Measurements from ENCODE around the gene CCDC112. TPM values are rescaled to one million over a fixed set of nuclear protein-coding genes. Genes with fewer than 3 reads are reported as not detected.

CCDC112 gene
- total and polyA plus RNA-seq, 9 of the 15 experiments (the other 6 are each of a cell fraction or from before 2014, with no cell fraction given), result 3.3 to 15.3 (median 7.4) TPM

DNA sequence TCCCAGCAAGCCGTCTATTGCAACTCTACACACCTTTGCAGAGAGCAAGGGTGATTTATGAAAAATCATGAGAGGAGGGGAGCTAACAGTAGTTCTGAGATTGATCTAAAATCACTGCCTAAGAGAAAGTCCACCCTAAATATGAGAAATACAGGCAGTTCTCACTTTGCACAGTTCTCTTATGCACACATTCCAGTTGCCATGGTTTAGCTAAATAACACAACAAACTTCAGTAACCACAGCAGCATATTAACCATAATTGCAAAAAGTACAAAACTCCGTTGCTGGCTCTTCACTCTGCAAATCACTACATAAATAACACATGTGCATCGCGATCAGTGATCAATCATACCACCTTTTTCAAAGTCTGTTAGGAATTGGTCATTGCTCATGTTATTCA lies 64.9 kb downstream of the CCDC112 start:
- Histone ChIP-seq H4K20me1 (replicated peaks; ENCODE audit: control insufficient read depth, insufficient read depth, low read length) (no peaks in the 10 kb centered on the region), H3K9me1 (ENCODE audit: control insufficient read depth, insufficient read depth, low read length) (no peaks in the 10 kb centered on the region), H3K27me3 (ENCODE audit: control insufficient read depth in 2 of 2, insufficient read depth in 2 of 2, low read length in 2 of 2) (no peaks in the 10 kb centered on the region), H3K79me2 (ENCODE audit: control insufficient read depth, insufficient read depth, low read length) (no peaks in the 10 kb centered on the region), H3K4me3 (no peak overlapping the region), H2AFZ (ENCODE audit: low read depth, low read length) (no peak overlapping the region), H3K9ac (ENCODE audit: insufficient read depth in 1 of 2, low read depth in 2 of 2, low read length in 2 of 2) (no peak overlapping the region), H3K4me2 (ENCODE audit: insufficient read depth, low read length) (no peak overlapping the region), H3K4me1 (replicated peaks in 1 of 2; ENCODE audit: control insufficient read depth in 2 of 2, insufficient read depth in 2 of 2, low read length in 2 of 2) (no peaks in the 10 kb centered on the region), H3K9me3 (replicated peaks; ENCODE audit: control insufficient read depth, insufficient read depth, low read depth, low read length) (no peaks in the 10 kb centered on the region), H3K27ac (ENCODE audit: extremely low read depth, low read depth, low read length) (no peak overlapping the region), H3K36me3 (ENCODE audit: control insufficient read depth, insufficient read depth, low read length) (peaks cover 30% of the 10 kb centered on the region; the same call in 2 of the 3 replicates)
- no TSS peak for BruUV-seq (replicated peaks)
- 96% methylated on average over 4 of the region's 4 CpGs for WGBS (ENCODE audit: insufficient coverage, low coverage, missing lambda C conversion rate)
- ChIA-PET CTCF (ENCODE audit: low intra/inter-chr PET ratio) (no interaction called here), POLR2A (no interaction called here)
- ATAC-seq (no peak), FAIRE-seq (no peak), DNase-seq (ENCODE audit: extremely low read depth in 1 of 4, low spot score in 3 of 4) (no peak)
- in situ Hi-C loops (cut with MboI), result no loop called here
- intact Hi-C loops (cut with micrococcal nuclease), result no loop called here
- TF ChIP-seq ZBTB8A (IDR thresholded peaks at IDR 0.05; ENCODE audit: partially characterized antibody) (no peak), ILK (tag; IDR thresholded peaks at IDR 0.05; ENCODE audit: borderline replicate concordance, low read depth) (no peak), ARHGAP35 (IDR thresholded peaks at IDR 0.05; ENCODE audit: partially characterized antibody) (no peak), SAP30 (IDR thresholded peaks at IDR 0.05; ENCODE audit: borderline replicate concordance, insufficient read depth, low read depth, low read length, poor library complexity, severe bottlenecking) (no peak), ZNF316 (IDR thresholded peaks at IDR 0.05) (no peak), CREM (IDR thresholded peaks at IDR 0.05; ENCODE audit: low read depth) (no peak), TAF9B (IDR thresholded peaks at IDR 0.05; ENCODE audit: partially characterized antibody) (no peak), SP2 (IDR thresholded peaks at IDR 0.05; ENCODE audit: extremely low read depth, low read depth, low read length, poor library complexity, severe bottlenecking) (no peak), MYNN (IDR thresholded peaks at IDR 0.05) (no peak), MYNN (CRISPR knock-in tag; IDR thresholded peaks at IDR 0.05) (no peak), ZNF3 (CRISPR knock-in tag; IDR thresholded peaks at IDR 0.05) (no peak), NONO (IDR thresholded peaks at IDR 0.05; ENCODE audit: low read depth in 2 of 2, low read length in 1 of 2) (no peak), ETV6 (IDR thresholded peaks at IDR 0.05; ENCODE audit: borderline replicate concordance in 1 of 2, low read depth in 2 of 2, low read length in 1 of 2) (no peak), ETV6 (CRISPR knock-in tag; IDR thresholded peaks at IDR 0.05; ENCODE audit: borderline replicate concordance) (no peak)
- TF ChIP-seq, protein P1, sequence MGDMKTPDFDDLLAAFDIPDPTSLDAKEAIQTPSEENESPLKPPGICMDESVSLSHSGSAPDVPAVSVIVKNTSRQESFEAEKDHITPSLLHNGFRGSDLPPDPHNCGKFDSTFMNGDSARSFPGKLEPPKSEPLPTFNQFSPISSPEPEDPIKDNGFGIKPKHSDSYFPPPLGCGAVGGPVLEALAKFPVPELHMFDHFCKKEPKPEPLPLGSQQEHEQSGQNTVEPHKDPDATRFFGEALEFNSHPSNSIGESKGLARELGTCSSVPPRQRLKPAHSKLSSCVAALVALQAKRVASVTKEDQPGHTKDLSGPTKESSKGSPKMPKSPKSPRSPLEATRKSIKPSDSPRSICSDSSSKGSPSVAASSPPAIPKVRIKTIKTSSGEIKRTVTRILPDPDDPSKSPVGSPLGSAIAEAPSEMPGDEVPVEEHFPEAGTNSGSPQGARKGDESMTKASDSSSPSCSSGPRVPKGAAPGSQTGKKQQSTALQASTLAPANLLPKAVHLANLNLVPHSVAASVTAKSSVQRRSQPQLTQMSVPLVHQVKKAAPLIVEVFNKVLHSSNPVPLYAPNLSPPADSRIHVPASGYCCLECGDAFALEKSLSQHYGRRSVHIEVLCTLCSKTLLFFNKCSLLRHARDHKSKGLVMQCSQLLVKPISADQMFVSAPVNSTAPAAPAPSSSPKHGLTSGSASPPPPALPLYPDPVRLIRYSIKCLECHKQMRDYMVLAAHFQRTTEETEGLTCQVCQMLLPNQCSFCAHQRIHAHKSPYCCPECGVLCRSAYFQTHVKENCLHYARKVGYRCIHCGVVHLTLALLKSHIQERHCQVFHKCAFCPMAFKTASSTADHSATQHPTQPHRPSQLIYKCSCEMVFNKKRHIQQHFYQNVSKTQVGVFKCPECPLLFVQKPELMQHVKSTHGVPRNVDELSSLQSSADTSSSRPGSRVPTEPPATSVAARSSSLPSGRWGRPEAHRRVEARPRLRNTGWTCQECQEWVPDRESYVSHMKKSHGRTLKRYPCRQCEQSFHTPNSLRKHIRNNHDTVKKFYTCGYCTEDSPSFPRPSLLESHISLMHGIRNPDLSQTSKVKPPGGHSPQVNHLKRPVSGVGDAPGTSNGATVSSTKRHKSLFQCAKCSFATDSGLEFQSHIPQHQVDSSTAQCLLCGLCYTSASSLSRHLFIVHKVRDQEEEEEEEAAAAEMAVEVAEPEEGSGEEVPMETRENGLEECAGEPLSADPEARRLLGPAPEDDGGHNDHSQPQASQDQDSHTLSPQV (IDR thresholded peaks at IDR 0.05), result no peak
- TF ChIP-seq, protein P2, sequence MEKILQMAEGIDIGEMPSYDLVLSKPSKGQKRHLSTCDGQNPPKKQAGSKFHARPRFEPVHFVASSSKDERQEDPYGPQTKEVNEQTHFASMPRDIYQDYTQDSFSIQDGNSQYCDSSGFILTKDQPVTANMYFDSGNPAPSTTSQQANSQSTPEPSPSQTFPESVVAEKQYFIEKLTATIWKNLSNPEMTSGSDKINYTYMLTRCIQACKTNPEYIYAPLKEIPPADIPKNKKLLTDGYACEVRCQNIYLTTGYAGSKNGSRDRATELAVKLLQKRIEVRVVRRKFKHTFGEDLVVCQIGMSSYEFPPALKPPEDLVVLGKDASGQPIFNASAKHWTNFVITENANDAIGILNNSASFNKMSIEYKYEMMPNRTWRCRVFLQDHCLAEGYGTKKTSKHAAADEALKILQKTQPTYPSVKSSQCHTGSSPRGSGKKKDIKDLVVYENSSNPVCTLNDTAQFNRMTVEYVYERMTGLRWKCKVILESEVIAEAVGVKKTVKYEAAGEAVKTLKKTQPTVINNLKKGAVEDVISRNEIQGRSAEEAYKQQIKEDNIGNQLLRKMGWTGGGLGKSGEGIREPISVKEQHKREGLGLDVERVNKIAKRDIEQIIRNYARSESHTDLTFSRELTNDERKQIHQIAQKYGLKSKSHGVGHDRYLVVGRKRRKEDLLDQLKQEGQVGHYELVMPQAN (IDR thresholded peaks at IDR 0.05; ENCODE audit: borderline replicate concordance), result no peak
- TF ChIP-seq, protein P3, sequence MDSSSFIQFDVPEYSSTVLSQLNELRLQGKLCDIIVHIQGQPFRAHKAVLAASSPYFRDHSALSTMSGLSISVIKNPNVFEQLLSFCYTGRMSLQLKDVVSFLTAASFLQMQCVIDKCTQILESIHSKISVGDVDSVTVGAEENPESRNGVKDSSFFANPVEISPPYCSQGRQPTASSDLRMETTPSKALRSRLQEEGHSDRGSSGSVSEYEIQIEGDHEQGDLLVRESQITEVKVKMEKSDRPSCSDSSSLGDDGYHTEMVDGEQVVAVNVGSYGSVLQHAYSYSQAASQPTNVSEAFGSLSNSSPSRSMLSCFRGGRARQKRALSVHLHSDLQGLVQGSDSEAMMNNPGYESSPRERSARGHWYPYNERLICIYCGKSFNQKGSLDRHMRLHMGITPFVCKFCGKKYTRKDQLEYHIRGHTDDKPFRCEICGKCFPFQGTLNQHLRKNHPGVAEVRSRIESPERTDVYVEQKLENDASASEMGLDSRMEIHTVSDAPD (CRISPR knock-in tag; IDR thresholded peaks at IDR 0.05), result no peak

All from K562 (cell line).